ENCODE results near the gene TSKU.
"Not testable (repeated sequence)": the region's sequence is repeated elsewhere in the genome, so short reads cannot be mapped to it uniquely, and the experiment has no call there.

The TSKU gene

GRCh38 chr11:76787911-76788596 is 4.9 kb downstream of the TSKU start:
- DNase-seq = no peak

- peak in 16 of 51 donors; percentile 8 to 53 (median 32) for DNase-seq
These were observed 5.7 kb downstream of the TSKU start for GRCh38 chr11:76788661-76789442.

- no peak for DNase-seq
These were observed 6.2 kb downstream of the TSKU start for GRCh38 chr11:76789443-76789719.

- DNase-seq = no peak
These were observed 7.1 kb downstream of the TSKU start for GRCh38 chr11:76790251-76790650.

GRCh38 chr11:76791002-76791770 is 8.0 kb downstream of the TSKU start:
- not testable (repeated sequence) for DNase-seq

- no peak for DNase-seq
These were observed 8.7 kb downstream of the TSKU start for GRCh38 chr11:76791861-76792260.

GRCh38 chr11:76792505-76793264 is 9.5 kb downstream of the TSKU start:
- DNase-seq = no peak

- no peak for DNase-seq
These were observed 10.5 kb downstream of the TSKU start for GRCh38 chr11:76793391-76794291.

GRCh38 chr11:76794371-76795289 is 11.5 kb downstream of the TSKU start:
- no peak for DNase-seq

- DNase-seq = no peak
These were observed 12.3 kb downstream of the TSKU start for GRCh38 chr11:76795290-76795935.

GRCh38 chr11:76795936-76796441 is 12.8 kb downstream of the TSKU start:
- no peak for DNase-seq

- no peak for DNase-seq
These were observed 13.5 kb downstream of the TSKU start for GRCh38 chr11:76796511-76797198.

- DNase-seq = no peak
These were observed 14.4 kb downstream of the TSKU start for GRCh38 chr11:76797341-76798201.

GRCh38 chr11:76798202-76798581 is 15.0 kb downstream of the TSKU start:
- no peak for DNase-seq

- DNase-seq = no peak
These were observed 15.5 kb downstream of the TSKU start for GRCh38 chr11:76798671-76799065.

GRCh38 chr11:76799066-76799804 is 16.1 kb downstream of the TSKU start:
- peak in 46 of 51 donors; percentile 21 to 85 (median 60) for DNase-seq
